HG02759 (cell line): ENCODE results near the gene TUBA3C.
"Not testable (repeated sequence)": the region's sequence is repeated elsewhere in the genome, so short reads cannot be mapped to it uniquely, and the experiment has no call there.

Source experiments
- ATAC-seq: cut with Tn5 transposase; IDR thresholded peaks from one replicate; pipeline ENCODE4 v1.9.1; 2021; ENCODE audit warnings: mild to moderate bottlenecking, moderate library complexity; ENCODE audit not compliant: unreplicated experiment

The TUBA3C gene

GRCh38 chr13:19181621-19182485 lies at the start of gene TUBA3C:
TUBA3C (minus strand) TSS chr13:19181824; CDS start chr13:19181747, 77 bp downstream.
- ATAC-seq: no peak

- ATAC-seq: not testable (repeated sequence)
Measured at GRCh38 chr13:19207413-19207812, 25.8 kb upstream of the TUBA3C start.

- ATAC-seq: not testable (repeated sequence)
Measured at GRCh38 chr13:19192622-19193021, 11.0 kb upstream of the TUBA3C start.

- ATAC-seq: not testable (repeated sequence)
Measured at GRCh38 chr13:19189911-19190310, 8.3 kb upstream of the TUBA3C start.

- not testable (repeated sequence) for ATAC-seq
Measured at GRCh38 chr13:19189368-19189767, 7.7 kb upstream of the TUBA3C start.

GRCh38 chr13:19185865-19186645 lies 4.4 kb upstream of the TUBA3C start:
- no peak for ATAC-seq

- ATAC-seq: no peak
Measured at GRCh38 chr13:19185086-19185864, 3.7 kb upstream of the TUBA3C start.

GRCh38 chr13:19184176-19184575 lies 2.6 kb upstream of the TUBA3C start:
- ATAC-seq: no peak

GRCh38 chr13:19183676-19184075 lies 2.1 kb upstream of the TUBA3C start:
- no peak for ATAC-seq

GRCh38 chr13:19182536-19182935 lies 912 bp upstream of the TUBA3C start:
- ATAC-seq: no peak

GRCh38 chr13:19181021-19181620 lies 503 bp downstream of the TUBA3C start:
- no peak for ATAC-seq

GRCh38 chr13:19179916-19180315 lies 1.7 kb downstream of the TUBA3C start:
- no peak for ATAC-seq

- ATAC-seq: no peak
Measured at GRCh38 chr13:19178901-19179593, 2.6 kb downstream of the TUBA3C start.

GRCh38 chr13:19176981-19177776 lies 4.4 kb downstream of the TUBA3C start:
- not testable (repeated sequence) for ATAC-seq

- ATAC-seq: no peak
Measured at GRCh38 chr13:19173752-19174151, 7.9 kb downstream of the TUBA3C start.

- ATAC-seq: no peak
Measured at GRCh38 chr13:19172647-19173030, 9.0 kb downstream of the TUBA3C start.

- no peak for ATAC-seq
Measured at GRCh38 chr13:19172007-19172646, 9.5 kb downstream of the TUBA3C start.

GRCh38 chr13:19171563-19171962 lies 10.1 kb downstream of the TUBA3C start:
- ATAC-seq: no peak

- ATAC-seq: no peak
Measured at GRCh38 chr13:19169991-19170390, 11.6 kb downstream of the TUBA3C start.
